ENCODE results near the gene MTF1.

DNA sequence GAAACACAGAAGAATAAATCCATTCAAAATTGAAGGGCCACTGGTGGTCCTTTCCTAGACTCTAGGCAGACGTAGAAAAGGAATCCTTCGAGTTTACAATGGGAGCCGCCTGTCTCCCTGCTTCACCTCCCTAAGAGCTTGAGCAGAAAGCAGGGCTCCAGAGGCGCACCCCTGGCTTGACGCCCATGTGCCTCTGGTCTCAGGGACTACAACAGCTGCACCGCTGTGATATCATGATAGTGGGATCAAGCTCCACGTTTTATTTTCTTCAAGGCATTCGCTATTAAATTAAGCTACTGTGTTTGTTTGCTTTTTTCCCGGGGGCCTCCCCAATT lies 52.2 kb downstream of the MTF1 start:
- TF ChIP-seq POLR2A (IDR thresholded peaks at IDR 0.05) (no peak), POLR2AphosphoS5 (IDR thresholded peaks at IDR 0.05) (no peak)
- TF ChIP-seq, protein P1, sequence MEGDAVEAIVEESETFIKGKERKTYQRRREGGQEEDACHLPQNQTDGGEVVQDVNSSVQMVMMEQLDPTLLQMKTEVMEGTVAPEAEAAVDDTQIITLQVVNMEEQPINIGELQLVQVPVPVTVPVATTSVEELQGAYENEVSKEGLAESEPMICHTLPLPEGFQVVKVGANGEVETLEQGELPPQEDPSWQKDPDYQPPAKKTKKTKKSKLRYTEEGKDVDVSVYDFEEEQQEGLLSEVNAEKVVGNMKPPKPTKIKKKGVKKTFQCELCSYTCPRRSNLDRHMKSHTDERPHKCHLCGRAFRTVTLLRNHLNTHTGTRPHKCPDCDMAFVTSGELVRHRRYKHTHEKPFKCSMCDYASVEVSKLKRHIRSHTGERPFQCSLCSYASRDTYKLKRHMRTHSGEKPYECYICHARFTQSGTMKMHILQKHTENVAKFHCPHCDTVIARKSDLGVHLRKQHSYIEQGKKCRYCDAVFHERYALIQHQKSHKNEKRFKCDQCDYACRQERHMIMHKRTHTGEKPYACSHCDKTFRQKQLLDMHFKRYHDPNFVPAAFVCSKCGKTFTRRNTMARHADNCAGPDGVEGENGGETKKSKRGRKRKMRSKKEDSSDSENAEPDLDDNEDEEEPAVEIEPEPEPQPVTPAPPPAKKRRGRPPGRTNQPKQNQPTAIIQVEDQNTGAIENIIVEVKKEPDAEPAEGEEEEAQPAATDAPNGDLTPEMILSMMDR (IDR thresholded peaks at IDR 0.05): no peak

Measured in breast epithelium (tissue), 3 donors.